ENCODE measurements around the gene ACOT13.

Gene ACOT13

DNA sequence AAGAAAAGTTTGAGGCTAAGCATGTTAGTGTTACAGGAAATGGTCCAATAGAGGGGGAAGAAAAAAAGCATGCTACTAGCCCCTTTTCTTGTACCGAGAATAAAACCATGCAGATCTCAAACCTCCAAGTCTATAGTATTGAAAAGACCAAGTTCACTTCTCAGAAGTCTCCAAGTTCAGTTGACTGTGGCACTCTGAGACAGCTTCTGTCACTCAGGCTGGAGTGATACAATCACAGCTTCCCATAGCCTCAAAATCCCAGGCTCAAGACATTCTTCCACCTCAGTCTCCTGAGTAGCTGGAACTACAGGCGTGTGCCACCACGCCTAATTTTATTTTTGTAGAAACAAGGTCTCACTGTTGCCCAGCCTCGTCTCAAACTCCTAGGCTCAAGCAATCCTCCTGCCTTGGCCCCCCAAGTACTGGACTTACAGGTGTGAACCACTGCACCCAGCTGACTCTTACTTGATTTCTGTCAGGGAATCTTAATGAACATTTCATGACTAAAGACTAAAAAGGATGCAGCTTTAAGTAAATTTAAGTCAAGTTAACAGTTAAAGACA lies 35.9 kb downstream of the ACOT13 start:
- Histone ChIP-seq H2AFZ (ENCODE audit: insufficient read depth, low read length, poor library complexity) (no peak overlapping the region), H3K27ac (ENCODE audit: low read depth, low read length) (no peak overlapping the region), H3K9me3 (ENCODE audit: insufficient read depth, low read depth, low read length) (no peaks in the 10 kb centered on the region), H4K91ac (ENCODE audit: low read depth, low read length) (no peak overlapping the region), H3K4me3 (ENCODE audit: low read depth, low read length) (no peak overlapping the region), H3K79me1 (ENCODE audit: low read length) (no peaks in the 10 kb centered on the region), H2BK120ac (ENCODE audit: insufficient read depth, low read length, poor library complexity) (no peak overlapping the region), H3K36me3 (ENCODE audit: control insufficient read depth in 1 of 2, insufficient read depth in 2 of 2, low read length in 2 of 2) (peaks cover 17 to 22% of the 10 kb centered on the region in 2 experiments), H2AK5ac (ENCODE audit: low read length) (no peak overlapping the region), H3K4ac (ENCODE audit: low read depth, low read length) (no peak overlapping the region), H4K8ac (ENCODE audit: low read depth, low read length) (no peak overlapping the region), H4K12ac (ENCODE audit: low read depth, low read length) (no peak overlapping the region), H3K79me2 (ENCODE audit: control insufficient read depth, insufficient read depth, low read length, poor library complexity) (no peaks in the 10 kb centered on the region), H3K9ac (ENCODE audit: low read length) (no peak overlapping the region), H3K4me1 (ENCODE audit: control insufficient read depth in 1 of 2, insufficient read depth in 2 of 2, low read length in 2 of 2) (no peaks in the 10 kb centered on the region), H3K14ac (ENCODE audit: low read length) (no peak overlapping the region), H3K23ac (ENCODE audit: low read length) (no peak overlapping the region), H2BK5ac (ENCODE audit: low read depth, low read length, poor library complexity) (no peak overlapping the region), H3K18ac (ENCODE audit: low read length) (no peak overlapping the region), H2BK12ac (ENCODE audit: low read length) (no peak overlapping the region), H3K27me3 (ENCODE audit: insufficient read depth, low read length) (no peaks in the 10 kb centered on the region), H3K4me2 (ENCODE audit: low read length) (no peak overlapping the region)
- no CpG with 5 or more reads among the region's 4 CpGs for WGBS (ENCODE audit: extremely low coverage, insufficient coverage, insufficient read length)
- DNase-seq: no peak

GRCh38 chr6:24704468-24704867 lies 37.6 kb downstream of the ACOT13 start:
- Histone ChIP-seq H3K27me3 (ENCODE audit: insufficient read depth, low read length) (no peaks in the 10 kb centered on the region), H3K79me2 (ENCODE audit: control insufficient read depth, insufficient read depth, low read length, poor library complexity) (no peaks in the 10 kb centered on the region), H3K23ac (ENCODE audit: low read length) (no peak overlapping the region), H2BK120ac (ENCODE audit: insufficient read depth, low read length, poor library complexity) (no peak overlapping the region), H3K14ac (ENCODE audit: low read length) (no peak overlapping the region), H3K4me1 (ENCODE audit: control insufficient read depth in 1 of 2, insufficient read depth in 2 of 2, low read length in 2 of 2) (no peaks in the 10 kb centered on the region), H3K36me3 (ENCODE audit: control insufficient read depth in 1 of 2, insufficient read depth in 2 of 2, low read length in 2 of 2) (peaks cover 21 to 31% of the 10 kb centered on the region in 2 experiments), H4K8ac (ENCODE audit: low read depth, low read length) (no peak overlapping the region), H3K18ac (ENCODE audit: low read length) (no peak overlapping the region), H3K9me3 (ENCODE audit: insufficient read depth, low read depth, low read length) (no peaks in the 10 kb centered on the region), H3K9ac (ENCODE audit: low read length) (no peak overlapping the region), H3K4me2 (ENCODE audit: low read length) (no peak overlapping the region), H2BK12ac (ENCODE audit: low read length) (no peak overlapping the region), H3K27ac (ENCODE audit: low read depth, low read length) (no peak overlapping the region), H4K12ac (ENCODE audit: low read depth, low read length) (no peak overlapping the region), H3K4me3 (ENCODE audit: low read depth, low read length) (no peak overlapping the region), H2AFZ (ENCODE audit: insufficient read depth, low read length, poor library complexity) (no peak overlapping the region), H3K4ac (ENCODE audit: low read depth, low read length) (no peak overlapping the region), H2AK5ac (ENCODE audit: low read length) (no peak overlapping the region), H2BK5ac (ENCODE audit: low read depth, low read length, poor library complexity) (no peak overlapping the region), H3K79me1 (ENCODE audit: low read length) (no peaks in the 10 kb centered on the region), H4K91ac (ENCODE audit: low read depth, low read length) (no peak overlapping the region)
- no peak for DNase-seq

- Histone ChIP-seq H2AK5ac (ENCODE audit: low read length) (no peak overlapping the region), H3K27ac (ENCODE audit: low read depth, low read length) (no peak overlapping the region), H3K27me3 (ENCODE audit: insufficient read depth, low read length) (no peaks in the 10 kb centered on the region), H2BK12ac (ENCODE audit: low read length) (no peak overlapping the region), H3K4me2 (ENCODE audit: low read length) (no peak overlapping the region), H3K79me2 (ENCODE audit: control insufficient read depth, insufficient read depth, low read length, poor library complexity) (no peaks in the 10 kb centered on the region), H3K14ac (ENCODE audit: low read length) (no peak overlapping the region), H4K91ac (ENCODE audit: low read depth, low read length) (no peak overlapping the region), H3K4me1 (ENCODE audit: control insufficient read depth in 1 of 2, insufficient read depth in 2 of 2, low read length in 2 of 2) (no peaks in the 10 kb centered on the region), H3K4me3 (ENCODE audit: low read depth, low read length) (no peak overlapping the region), H4K12ac (ENCODE audit: low read depth, low read length) (no peak overlapping the region), H4K8ac (ENCODE audit: low read depth, low read length) (no peak overlapping the region), H2AFZ (ENCODE audit: insufficient read depth, low read length, poor library complexity) (no peak overlapping the region), H3K4ac (ENCODE audit: low read depth, low read length) (no peak overlapping the region), H3K36me3 (ENCODE audit: control insufficient read depth in 1 of 2, insufficient read depth in 2 of 2, low read length in 2 of 2) (peaks cover 30 to 46% of the 10 kb centered on the region in 2 experiments), H2BK5ac (ENCODE audit: low read depth, low read length, poor library complexity) (no peak overlapping the region), H3K9ac (ENCODE audit: low read length) (no peak overlapping the region), H3K79me1 (ENCODE audit: low read length) (no peaks in the 10 kb centered on the region), H3K9me3 (ENCODE audit: insufficient read depth, low read depth, low read length) (no peaks in the 10 kb centered on the region), H2BK120ac (ENCODE audit: insufficient read depth, low read length, poor library complexity) (no peak overlapping the region), H3K18ac (ENCODE audit: low read length) (no peak overlapping the region), H3K23ac (ENCODE audit: low read length) (no peak overlapping the region)
- DNase-seq: no peak
- WGBS (ENCODE audit: extremely low coverage, insufficient coverage, insufficient read length): no CpG with 5 or more reads among the region's 3 CpGs
Measured at GRCh38 chr6:24708612-24709011, 41.7 kb downstream of the ACOT13 start.

GRCh38 chr6:24709014-24709711 lies 42.3 kb downstream of the ACOT13 start:
- Histone ChIP-seq H3K9me3 (ENCODE audit: insufficient read depth, low read depth, low read length) (no peaks in the 10 kb centered on the region), H3K36me3 (ENCODE audit: control insufficient read depth in 1 of 2, insufficient read depth in 2 of 2, low read length in 2 of 2) (peaks cover 30 to 46% of the 10 kb centered on the region in 2 experiments), H2AK5ac (ENCODE audit: low read length) (no peak overlapping the region), H3K27ac (ENCODE audit: low read depth, low read length) (no peak overlapping the region), H4K8ac (ENCODE audit: low read depth, low read length) (no peak overlapping the region), H4K91ac (ENCODE audit: low read depth, low read length) (no peak overlapping the region), H3K18ac (ENCODE audit: low read length) (no peak overlapping the region), H3K23ac (ENCODE audit: low read length) (no peak overlapping the region), H3K4me1 (ENCODE audit: control insufficient read depth in 1 of 2, insufficient read depth in 2 of 2, low read length in 2 of 2) (no peaks in the 10 kb centered on the region), H3K79me2 (ENCODE audit: control insufficient read depth, insufficient read depth, low read length, poor library complexity) (no peaks in the 10 kb centered on the region), H2AFZ (ENCODE audit: insufficient read depth, low read length, poor library complexity) (no peak overlapping the region), H3K4me2 (ENCODE audit: low read length) (no peak overlapping the region), H3K9ac (ENCODE audit: low read length) (no peak overlapping the region), H4K12ac (ENCODE audit: low read depth, low read length) (no peak overlapping the region), H2BK120ac (ENCODE audit: insufficient read depth, low read length, poor library complexity) (no peak overlapping the region), H2BK5ac (ENCODE audit: low read depth, low read length, poor library complexity) (no peak overlapping the region), H3K4ac (ENCODE audit: low read depth, low read length) (no peak overlapping the region), H3K4me3 (ENCODE audit: low read depth, low read length) (no peak overlapping the region), H2BK12ac (ENCODE audit: low read length) (no peak overlapping the region), H3K79me1 (ENCODE audit: low read length) (no peaks in the 10 kb centered on the region), H3K14ac (ENCODE audit: low read length) (no peak overlapping the region), H3K27me3 (ENCODE audit: insufficient read depth, low read length) (no peaks in the 10 kb centered on the region)
- no peak for DNase-seq
- WGBS (ENCODE audit: extremely low coverage, insufficient coverage, insufficient read length): no CpG with 5 or more reads among the region's 4 CpGs

Data from trophoblast cell (in vitro differentiated cells and primary cell).